ENCODE measurements around the gene PHLDB2. TPM values are rescaled to one million over a fixed set of nuclear protein-coding genes. Genes with fewer than 3 reads are reported as not detected.

The PHLDB2 gene
- total RNA-seq, 1 experiment from 2014 or later: 13.2 TPM

- no peak overlapping the region for H3K18ac ChIP-seq (ENCODE audit: insufficient read length, low read depth, low read length)
- Mint-ChIP-seq H3K36me3 (ENCODE audit: insufficient read depth in 1 of 3, low read depth in 3 of 3) (no peaks in the 10 kb centered on the region; a peak in 1 of 7 replicates), H3K27ac (no peak overlapping the region), H3K9me3 (no peaks in the 10 kb centered on the region), H3K4me3 (no peak overlapping the region), H3K4me1 (peaks cover 6 to 9% of the 10 kb centered on the region in 2 experiments), H3K27me3 (ENCODE audit: low read depth) (no peaks in the 10 kb centered on the region)
- WGBS (ENCODE audit: extremely low coverage, insufficient read length, low lambda C conversion rate): no CpG with 5 or more reads among the region's 3 CpGs
- H3K27me3 ChIP-seq (ENCODE audit: insufficient read depth, low read length): no peaks in the 10 kb centered on the region
- no peak overlapping the region for H3K56ac ChIP-seq (ENCODE audit: insufficient read length, low read depth, low read length)
- H3K4me2 ChIP-seq (ENCODE audit: insufficient read depth, insufficient read length, low read length): no peak overlapping the region
- H4K5ac ChIP-seq (ENCODE audit: insufficient read length, low read depth, low read length): no peak overlapping the region
- no peak overlapping the region for H2AK5ac ChIP-seq (ENCODE audit: insufficient read length, low read length)
- no peak overlapping the region for H2BK20ac ChIP-seq (ENCODE audit: low read depth, low read length, poor library complexity, severe bottlenecking)
- no peaks in the 10 kb centered on the region for H3K79me2 ChIP-seq (ENCODE audit: insufficient read depth, low read length)
- H4K20me1 ChIP-seq (ENCODE audit: control insufficient read depth, insufficient read depth, insufficient read length): no peaks in the 10 kb centered on the region
- no peak overlapping the region for H2BK12ac ChIP-seq (ENCODE audit: insufficient read length, low read depth, low read length)
- H3K4me1 ChIP-seq (ENCODE audit: insufficient read depth, low read length): no peaks in the 10 kb centered on the region
- no peak overlapping the region for H3K9ac ChIP-seq (ENCODE audit: extremely low read depth, insufficient read length, low read length)
- no peak overlapping the region for H3K4ac ChIP-seq (ENCODE audit: low read depth, low read length)
- no peak for DNase-seq
- H4K91ac ChIP-seq (ENCODE audit: insufficient read length, low read depth, low read length): no peak overlapping the region
- no peak overlapping the region for H3K23ac ChIP-seq (ENCODE audit: insufficient read length, low read depth, low read length)
- H3K79me1 ChIP-seq (ENCODE audit: insufficient read depth, low read depth, low read length, poor library complexity, severe bottlenecking): no peaks in the 10 kb centered on the region
- H3K9me3 ChIP-seq (ENCODE audit: control insufficient read depth, low read depth, low read length): no peaks in the 10 kb centered on the region
- no peak for TF ChIP-seq CTCF (conservative IDR thresholded peaks at IDR 0.05)
- no peaks in the 10 kb centered on the region for H3K23me2 ChIP-seq (ENCODE audit: insufficient read length, low read depth, low read length, poor library complexity, severe bottlenecking)
- H3K14ac ChIP-seq (ENCODE audit: insufficient read depth, low read length): no peak overlapping the region
- H2BK5ac ChIP-seq (ENCODE audit: insufficient read length, low read length): no peak overlapping the region
- no peak overlapping the region for H3K27ac ChIP-seq (ENCODE audit: insufficient read length, low read depth, low read length)
- no peak overlapping the region for H2BK120ac ChIP-seq (ENCODE audit: low read depth, low read length, poor library complexity, severe bottlenecking)
- no peak overlapping the region for H2BK15ac ChIP-seq (ENCODE audit: low read depth, low read length)
- H2AFZ ChIP-seq (ENCODE audit: low read length): no peak overlapping the region
- H3T11ph ChIP-seq (ENCODE audit: low read length): no peak overlapping the region
- H4K8ac ChIP-seq (replicated peaks; ENCODE audit: insufficient read length, low read depth, low read length): no peak overlapping the region
Observed at GRCh38 chr3:111970376-111970775, 111.3 kb downstream of the PHLDB2 start.

All from H9 (cell line).